SU-DHL-6 (cell line): ENCODE data around the gene ARID5B.

Source experiments
- H2AFZ ChIP-seq: fragments of 200-600 bp; sonication (generic); 2 replicates; pipeline ENCODE4 v1.6.1; 2014; ENCODE audit warnings: low read depth, mild to moderate bottlenecking, moderate library complexity, mixed read lengths, antibody characterized with exemption, low read length; ENCODE audit not compliant: severe bottlenecking
- H3F3A ChIP-seq: fragments of 200-600 bp; shearing (Covaris generic); 2 replicates; pipeline ENCODE4 v1.6.0; 2016; ENCODE audit warnings: antibody characterized with exemption, mild to moderate bottlenecking; ENCODE audit not compliant: insufficient read depth
- H3K27ac ChIP-seq: fragments of 200-600 bp; sonication (generic); 2 replicates; pipeline ENCODE4 v1.5.1; 2016; ENCODE audit warnings: low read depth, mild to moderate bottlenecking, low read length, moderate library complexity, mixed read lengths
- H3K27me3 ChIP-seq: fragments of 200-600 bp; sonication (generic), shearing (Covaris generic); 2 replicates; pipeline ENCODE4 v1.6.0; 2014; ENCODE audit warnings: mild to moderate bottlenecking, low read length
- H3K36me3 ChIP-seq: fragments of 200-600 bp; sonication (generic); 2 replicates; pipeline ENCODE4 v1.6.1; 2014; ENCODE audit warnings: mild to moderate bottlenecking, low read length, mixed read lengths
- H3K4me2 ChIP-seq: fragments of 300-600, 200-600 bp; shearing (Covaris generic), sonication (generic); 2 replicates; pipeline ENCODE4 v1.6.0; 2014; ENCODE audit warnings: low read length, low read depth, mild to moderate bottlenecking; ENCODE audit not compliant: poor library complexity, severe bottlenecking
- H3K4me3 ChIP-seq: fragments of 200-600 bp; sonication (generic); 2 replicates; pipeline ENCODE4 v1.5.1; 2014; ENCODE audit warnings: antibody characterized with exemption, low read length, mild to moderate bottlenecking, mixed read lengths; ENCODE audit not compliant: insufficient read depth, poor library complexity, severe bottlenecking
- H3K79me2 ChIP-seq: fragments of 200-600 bp; sonication (generic); 2 replicates; pipeline ENCODE4 v1.6.1; 2014; ENCODE audit warnings: mild to moderate bottlenecking, low read length, moderate library complexity; ENCODE audit not compliant: insufficient read depth
- H3K9ac ChIP-seq: fragments of 200-600 bp; sonication (generic); 2 replicates; pipeline ENCODE4 v1.7.0; 2014; ENCODE audit warnings: mild to moderate bottlenecking, low read length
- H3K9me2 ChIP-seq: fragments of 200-600 bp; sonication (generic); replicated peaks from 2 replicates; pipeline ENCODE4 v1.6.1; 2014; ENCODE audit warnings: low read length; ENCODE audit not compliant: insufficient read depth
- H3K9me3 ChIP-seq: fragments of 200-600 bp; sonication (generic); 2 replicates; pipeline ENCODE4 v1.6.1; 2014; ENCODE audit warnings: low read length, mixed read lengths; ENCODE audit not compliant: insufficient read depth
- H4K20me1 ChIP-seq: fragments of 200-600 bp; sonication (generic); 2 replicates; pipeline ENCODE4 v1.6.1; 2014; ENCODE audit warnings: low read depth, mild to moderate bottlenecking, antibody characterized with exemption, low read length, moderate library complexity, mixed read lengths
- EZH2phosphoT487 ChIP-seq: fragments of 200-600 bp; sonication (generic), shearing (Covaris generic); conservative IDR thresholded peaks from 2 replicates; pipeline ENCODE4 v1.6.1; 2018; ENCODE audit warnings: mild to moderate bottlenecking, antibody characterized with exemption, low read length, moderate library complexity, mixed read lengths
- TF ChIP-seq, protein P1 (sequence below): fragments of 200-600 bp; sonication (generic); IDR thresholded peaks from one replicate; pipeline ENCODE4 v1.5.1; 2017; ENCODE audit warnings: antibody characterized with exemption, mild to moderate bottlenecking, low read length, moderate library complexity; ENCODE audit not compliant: insufficient read depth, poor library complexity, severe bottlenecking

ARID5B gene

DNA sequence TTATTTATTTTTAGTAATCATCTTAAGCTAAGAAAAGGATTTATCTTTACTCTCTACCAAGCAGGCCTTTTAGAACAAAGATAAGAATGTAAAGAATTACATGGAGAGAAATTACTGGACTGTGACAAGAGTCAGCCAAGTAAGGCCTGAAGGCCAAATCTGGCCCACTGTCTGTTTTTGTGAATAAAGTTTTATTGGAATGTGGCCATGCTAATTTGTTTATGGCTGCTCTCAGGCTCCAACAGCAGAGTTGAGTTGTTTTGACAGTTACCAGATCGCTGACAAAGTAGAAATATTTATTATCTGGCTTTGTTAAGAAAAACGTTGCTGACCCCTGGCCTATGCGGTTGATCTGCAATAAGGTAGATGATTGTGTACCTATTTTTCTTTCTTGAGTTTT lies 6.1 kb downstream of the ARID5B start:
- Histone ChIP-seq H3K9me3 (no peaks in the 10 kb centered on the region), H3F3A (peaks cover 48% of the 10 kb centered on the region), H4K20me1 (peaks cover 5% of the 10 kb centered on the region), H3K36me3 (peaks cover 11% of the 10 kb centered on the region; the same call in 1 of the 2 replicates), H3K4me2 (peak overlapping the region; percentile 99), H3K9me2 (no peaks in the 10 kb centered on the region), H3K27ac (peak overlapping the region; percentile 99; the same call in 1 of the 2 replicates), H3K9ac (no peak overlapping the region), H2AFZ (no peak overlapping the region), H3K4me3 (no peak overlapping the region), H3K79me2 (peaks cover 94% of the 10 kb centered on the region), H3K27me3 (no peaks in the 10 kb centered on the region)
- no peak for TF ChIP-seq EZH2phosphoT487

GRCh38 chr10:61910226-61910805 lies 8.8 kb downstream of the ARID5B start:
- no peaks in the 10 kb centered on the region for H3K9me3 ChIP-seq
- peaks cover 97% of the 10 kb centered on the region for H3K79me2 ChIP-seq
- no peak for TF ChIP-seq EZH2phosphoT487
- TF ChIP-seq, protein P1, sequence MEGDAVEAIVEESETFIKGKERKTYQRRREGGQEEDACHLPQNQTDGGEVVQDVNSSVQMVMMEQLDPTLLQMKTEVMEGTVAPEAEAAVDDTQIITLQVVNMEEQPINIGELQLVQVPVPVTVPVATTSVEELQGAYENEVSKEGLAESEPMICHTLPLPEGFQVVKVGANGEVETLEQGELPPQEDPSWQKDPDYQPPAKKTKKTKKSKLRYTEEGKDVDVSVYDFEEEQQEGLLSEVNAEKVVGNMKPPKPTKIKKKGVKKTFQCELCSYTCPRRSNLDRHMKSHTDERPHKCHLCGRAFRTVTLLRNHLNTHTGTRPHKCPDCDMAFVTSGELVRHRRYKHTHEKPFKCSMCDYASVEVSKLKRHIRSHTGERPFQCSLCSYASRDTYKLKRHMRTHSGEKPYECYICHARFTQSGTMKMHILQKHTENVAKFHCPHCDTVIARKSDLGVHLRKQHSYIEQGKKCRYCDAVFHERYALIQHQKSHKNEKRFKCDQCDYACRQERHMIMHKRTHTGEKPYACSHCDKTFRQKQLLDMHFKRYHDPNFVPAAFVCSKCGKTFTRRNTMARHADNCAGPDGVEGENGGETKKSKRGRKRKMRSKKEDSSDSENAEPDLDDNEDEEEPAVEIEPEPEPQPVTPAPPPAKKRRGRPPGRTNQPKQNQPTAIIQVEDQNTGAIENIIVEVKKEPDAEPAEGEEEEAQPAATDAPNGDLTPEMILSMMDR: no peak
- no peak overlapping the region for H3K27ac ChIP-seq
- peaks cover 24% of the 10 kb centered on the region; the same call in 1 of the 2 replicates for H3K36me3 ChIP-seq
- H2AFZ ChIP-seq: no peak overlapping the region
- peaks cover 26% of the 10 kb centered on the region for H3F3A ChIP-seq
- no peaks in the 10 kb centered on the region for H3K27me3 ChIP-seq
- no peaks in the 10 kb centered on the region for H3K9me2 ChIP-seq
- H3K4me2 ChIP-seq: no peak overlapping the region
- no peak overlapping the region for H3K4me3 ChIP-seq
- no peak overlapping the region for H3K9ac ChIP-seq
- H4K20me1 ChIP-seq: peaks cover 5% of the 10 kb centered on the region

GRCh38 chr10:61910894-61911293 lies 9.4 kb downstream of the ARID5B start:
- Histone ChIP-seq H3K79me2 (peaks cover 96% of the 10 kb centered on the region), H3K4me3 (no peak overlapping the region), H3K27me3 (no peaks in the 10 kb centered on the region), H2AFZ (no peak overlapping the region), H3K36me3 (peaks cover 24% of the 10 kb centered on the region; the same call in 1 of the 2 replicates), H3K9me2 (no peaks in the 10 kb centered on the region), H3K27ac (no peak overlapping the region), H3K9me3 (no peaks in the 10 kb centered on the region), H3K4me2 (no peak overlapping the region), H3F3A (peaks cover 20% of the 10 kb centered on the region; the same call in 1 of the 2 replicates), H3K9ac (no peak overlapping the region), H4K20me1 (peaks cover 5% of the 10 kb centered on the region)
- TF ChIP-seq, protein P1: no peak
- no peak for TF ChIP-seq EZH2phosphoT487

DNA sequence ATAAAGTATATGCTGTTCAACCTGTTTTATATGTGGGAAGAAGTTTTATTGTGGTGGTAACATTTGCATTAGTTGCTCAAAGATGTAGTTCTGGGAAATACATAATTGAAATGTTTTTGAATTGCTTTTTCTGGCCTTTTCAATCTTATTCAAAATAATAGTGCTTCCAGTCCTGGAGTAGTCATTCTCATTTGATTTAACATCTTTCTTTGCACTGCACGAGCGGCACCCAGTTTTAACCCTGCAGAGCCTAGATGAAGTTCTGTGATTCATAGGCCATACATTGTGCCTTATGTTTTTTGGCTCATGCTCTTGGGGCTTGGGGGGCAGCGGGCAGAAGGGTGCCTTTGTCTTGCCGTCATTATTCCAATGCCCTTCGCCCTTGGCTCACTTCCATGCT lies 9.9 kb downstream of the ARID5B start:
- H3K4me2 ChIP-seq: no peak overlapping the region
- TF ChIP-seq EZH2phosphoT487: no peak
- TF ChIP-seq, protein P1: no peak
- H3K9ac ChIP-seq: no peak overlapping the region
- H2AFZ ChIP-seq: no peak overlapping the region
- H3K36me3 ChIP-seq: peaks cover 24% of the 10 kb centered on the region; the same call in 1 of the 2 replicates
- H3K9me2 ChIP-seq: no peaks in the 10 kb centered on the region
- peaks cover 5% of the 10 kb centered on the region for H4K20me1 ChIP-seq
- peaks cover 20% of the 10 kb centered on the region; the same call in 1 of the 2 replicates for H3F3A ChIP-seq
- H3K79me2 ChIP-seq: peaks cover 96% of the 10 kb centered on the region
- H3K9me3 ChIP-seq: no peaks in the 10 kb centered on the region
- no peaks in the 10 kb centered on the region for H3K27me3 ChIP-seq
- H3K4me3 ChIP-seq: no peak overlapping the region
- no peak overlapping the region for H3K27ac ChIP-seq
